Measurements from ENCODE around the gene ZSCAN25.

- no peak for TF ChIP-seq CTCF (IDR thresholded peaks at IDR 0.05 in 8 of 11, conservative IDR thresholded peaks at IDR 0.05 in 3 of 11)
- TF ChIP-seq POLR2A (IDR thresholded peaks at IDR 0.05): no peak
- TF ChIP-seq POLR2AphosphoS5 (IDR thresholded peaks at IDR 0.05): no peak
Measured at GRCh38 chr7:99605527-99605926, 11.2 kb upstream of the ZSCAN25 start.

Data from spleen (tissue), 7 donors.